Neural progenitor cell (in vitro differentiated cells): ENCODE results near the gene F7. TPM values are rescaled to one million over a fixed set of nuclear protein-coding genes. Genes with fewer than 3 reads are reported as not detected.
A peak's percentile ranks its signal among the peaks of the same experiment; 100 is the strongest.

Experiments used
- DNase-seq: peaks from one replicate; pipeline ENCODE4 v3.0.0-alpha.2; 2016; ENCODE audit warnings: low spot score
- H2AFZ ChIP-seq: fragments of 200-600 bp; sonication (generic); replicated peaks from 2 replicates; pipeline ENCODE4 v1.6.1; 2016; ENCODE audit warnings: antibody characterized with exemption
- H3F3A ChIP-seq: fragments of 200-600 bp; sonication (generic); 2 replicates; pipeline ENCODE4 v1.6.1; 2016; ENCODE audit warnings: antibody characterized with exemption, low read depth
- H3K27ac ChIP-seq: fragments of 200-600 bp; sonication (generic); 2 replicates; pipeline ENCODE4 v1.5.1; 2016; ENCODE audit warnings: mild to moderate bottlenecking
- H3K27me3 ChIP-seq: fragments of 200-600 bp; sonication (generic); 2 replicates; pipeline ENCODE4 v1.6.1; 2016; ENCODE audit warnings: mild to moderate bottlenecking, moderate library complexity
- H3K36me3 ChIP-seq: fragments of 200-600 bp; sonication (generic); 2 replicates; pipeline ENCODE4 v1.5.1; 2016
- H3K4me1 ChIP-seq: fragments of 200-600 bp; sonication (generic); 2 replicates; pipeline ENCODE4 v1.6.1; 2016; ENCODE audit warnings: mixed run types
- H3K4me2 ChIP-seq: fragments of 200-600 bp; sonication (generic); 2 replicates; pipeline ENCODE4 v1.6.1; 2016
- H3K4me3 ChIP-seq: fragments of 200-600 bp; sonication (generic); 2 replicates; pipeline ENCODE4 v1.5.1; 2016
- H3K79me2 ChIP-seq: fragments of 200-600 bp; sonication (generic); 2 replicates; pipeline ENCODE4 v1.6.1; 2016; ENCODE audit warnings: low read depth
- H3K9ac ChIP-seq: fragments of 200-600 bp; sonication (generic); 2 replicates; pipeline ENCODE4 v1.6.1; 2016
- H3K9me3 ChIP-seq: fragments of 200-600 bp; sonication (generic); 2 replicates; pipeline ENCODE4 v1.5.1; 2016; ENCODE audit warnings: low read depth
- H4K20me1 ChIP-seq: fragments of 200-600 bp; sonication (generic); 2 replicates; pipeline ENCODE4 v1.6.1; 2016; ENCODE audit warnings: low read depth
- H3K27ac Mint-ChIP-seq: 3 replicates; pipeline ENCODE4 v1.8.0; 2021; ENCODE audit warnings: mixed read lengths
- H3K27me3 Mint-ChIP-seq: 2 replicates; pipeline ENCODE4 v1.8.0; 2022; ENCODE audit warnings: low read depth, mild to moderate bottlenecking, inconsistent platforms, moderate library complexity, mixed read lengths; ENCODE audit not compliant: insufficient read depth
- H3K36me3 Mint-ChIP-seq: 3 replicates; pipeline ENCODE4 v1.8.0; 2021; ENCODE audit warnings: mixed read lengths
- H3K4me1 Mint-ChIP-seq: 3 replicates; pipeline ENCODE4 v1.8.0; 2021; ENCODE audit warnings: mixed read lengths
- H3K4me3 Mint-ChIP-seq: 3 replicates; pipeline ENCODE4 v1.8.0; 2021; ENCODE audit warnings: mild to moderate bottlenecking, moderate library complexity, mixed read lengths
- H3K9me3 Mint-ChIP-seq: 3 replicates; pipeline ENCODE4 v1.8.0; 2020; ENCODE audit warnings: mixed read lengths
- CTCF ChIP-seq: fragments of 200-600 bp; sonication (generic); IDR thresholded peaks from 2 replicates; pipeline ENCODE4 v1.5.1; 2017; ENCODE audit warnings: antibody characterized with exemption, mild to moderate bottlenecking
- EZH2 ChIP-seq: fragments of 200-600 bp; sonication (generic); IDR thresholded peaks from 2 replicates; pipeline ENCODE4 v1.6.1; 2017; ENCODE audit warnings: antibody characterized with exemption, mild to moderate bottlenecking, moderate library complexity
- EZH2phosphoT487 ChIP-seq: fragments of 200-600 bp; sonication (generic); IDR thresholded peaks from 2 replicates; pipeline ENCODE4 v1.6.1; 2017; ENCODE audit warnings: antibody characterized with exemption
- total RNA-seq: library from RNA; depleted of rRNA; stranded (reverse); fragments of >200 nt; gene quantifications from 2 replicates; pipeline ENCODE4 v1.2.3, GENCODE V29; 2015; ENCODE audit warnings: low replicate concordance

The F7 gene
- total RNA-seq, 1 donor from 2014 or later = not detected

- no peaks in the 10 kb centered on the region for H3K36me3 ChIP-seq
- H4K20me1 ChIP-seq = no peaks in the 10 kb centered on the region
- H3K4me2 ChIP-seq = no peak overlapping the region
- TF ChIP-seq EZH2phosphoT487 (no peak), EZH2 (no peak), CTCF (no peak)
- H3K9ac ChIP-seq = no peak overlapping the region
- Mint-ChIP-seq H3K27me3 (peaks cover 10% of the 10 kb centered on the region), H3K36me3 (peaks cover 4% of the 10 kb centered on the region), H3K27ac (peak overlapping the region; percentile 30), H3K4me1 (peaks cover 28% of the 10 kb centered on the region), H3K4me3 (no peak overlapping the region), H3K9me3 (no peaks in the 10 kb centered on the region)
- H3F3A ChIP-seq = peaks cover 8% of the 10 kb centered on the region
- no peak overlapping the region for H3K27ac ChIP-seq
- H3K27me3 ChIP-seq = peaks cover 19% of the 10 kb centered on the region
- DNase-seq = no peak
- no peaks in the 10 kb centered on the region for H3K9me3 ChIP-seq
- H3K4me1 ChIP-seq = peaks cover 24% of the 10 kb centered on the region
- H2AFZ ChIP-seq = no peak overlapping the region
- no peaks in the 10 kb centered on the region for H3K79me2 ChIP-seq
- no peak overlapping the region for H3K4me3 ChIP-seq
These were observed 57.4 kb downstream of the F7 start for GRCh38 chr13:113162783-113163685.

GRCh38 chr13:113164492-113164891, 58.9 kb downstream of the F7 start:
- H3K4me2 ChIP-seq = no peak overlapping the region
- peaks cover 20% of the 10 kb centered on the region for H3K4me1 Mint-ChIP-seq
- H3K27me3 ChIP-seq = peaks cover 19% of the 10 kb centered on the region
- H4K20me1 ChIP-seq = peaks cover under 1% of the 10 kb centered on the region
- no peak for TF ChIP-seq CTCF
- no peak for TF ChIP-seq EZH2phosphoT487
- H3K4me1 ChIP-seq = peaks cover 12% of the 10 kb centered on the region
- H3K9me3 Mint-ChIP-seq = peaks cover 4% of the 10 kb centered on the region
- peak overlapping the region; percentile 72 for H3K27ac Mint-ChIP-seq
- H3K4me3 Mint-ChIP-seq = no peak overlapping the region
- no peak overlapping the region for H3K27ac ChIP-seq
- peaks cover 10% of the 10 kb centered on the region for H3K27me3 Mint-ChIP-seq
- H3K36me3 Mint-ChIP-seq = peaks cover 11% of the 10 kb centered on the region
- no peak for DNase-seq
- no peak overlapping the region for H3K4me3 ChIP-seq
- no peak overlapping the region for H3K9ac ChIP-seq
- no peak overlapping the region for H2AFZ ChIP-seq
- H3K36me3 ChIP-seq = no peaks in the 10 kb centered on the region
- H3K9me3 ChIP-seq = no peaks in the 10 kb centered on the region
- no peaks in the 10 kb centered on the region for H3K79me2 ChIP-seq
- H3F3A ChIP-seq = peaks cover 9% of the 10 kb centered on the region

GRCh38 chr13:113166266-113166665, 60.7 kb downstream of the F7 start:
- H3K27me3 Mint-ChIP-seq = peaks cover 9% of the 10 kb centered on the region
- H4K20me1 ChIP-seq = peaks cover 6% of the 10 kb centered on the region
- no peak overlapping the region for H3K4me3 Mint-ChIP-seq
- no peaks in the 10 kb centered on the region for H3K36me3 ChIP-seq
- no peak overlapping the region for H2AFZ ChIP-seq
- H3K27ac ChIP-seq = no peak overlapping the region
- H3K9ac ChIP-seq = no peak overlapping the region
- peaks cover 13% of the 10 kb centered on the region for H3F3A ChIP-seq
- H3K36me3 Mint-ChIP-seq = peaks cover 13% of the 10 kb centered on the region
- DNase-seq = no peak
- H3K4me2 ChIP-seq = no peak overlapping the region
- H3K4me1 ChIP-seq = peaks cover 14% of the 10 kb centered on the region
- no peaks in the 10 kb centered on the region for H3K79me2 ChIP-seq
- no peak overlapping the region for H3K27ac Mint-ChIP-seq
- H3K27me3 ChIP-seq = peaks cover 16% of the 10 kb centered on the region
- TF ChIP-seq EZH2phosphoT487 (no peak), EZH2 (no peak), CTCF (no peak)
- H3K9me3 Mint-ChIP-seq = peaks cover 4% of the 10 kb centered on the region
- H3K9me3 ChIP-seq = no peaks in the 10 kb centered on the region
- H3K4me3 ChIP-seq = no peak overlapping the region
- peaks cover 10% of the 10 kb centered on the region for H3K4me1 Mint-ChIP-seq
